ENCODE data around the gene ZBTB18.

DNA sequence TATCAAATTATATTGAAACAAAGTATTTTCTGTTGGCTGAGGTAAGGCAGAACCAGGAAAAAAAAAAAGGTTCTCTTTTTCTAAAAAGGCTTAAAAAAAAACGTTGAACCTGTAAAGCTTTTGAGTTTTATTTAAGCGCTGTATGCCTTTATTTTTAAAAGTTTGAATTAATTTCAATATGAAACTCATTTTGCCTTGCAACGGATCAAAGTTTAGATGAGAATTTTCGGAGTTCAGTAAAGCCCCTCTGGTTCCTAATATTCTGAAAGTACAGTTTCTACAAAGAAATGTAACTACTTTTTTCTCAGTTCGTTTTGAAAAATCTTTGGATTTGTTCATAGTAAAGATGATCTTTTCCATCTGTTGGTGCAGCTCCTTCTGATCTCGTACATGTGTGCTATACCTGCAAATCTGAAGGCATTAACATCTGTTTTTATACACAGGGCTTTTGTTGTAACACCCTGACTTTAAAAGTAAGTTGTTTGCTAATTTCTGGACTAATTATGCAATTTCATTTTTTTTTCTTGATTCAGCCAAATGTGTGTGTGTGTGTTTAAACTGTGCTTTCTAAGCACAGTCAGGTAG is 1.7 kb downstream of the ZBTB18 start:
- TF ChIP-seq, protein P1, sequence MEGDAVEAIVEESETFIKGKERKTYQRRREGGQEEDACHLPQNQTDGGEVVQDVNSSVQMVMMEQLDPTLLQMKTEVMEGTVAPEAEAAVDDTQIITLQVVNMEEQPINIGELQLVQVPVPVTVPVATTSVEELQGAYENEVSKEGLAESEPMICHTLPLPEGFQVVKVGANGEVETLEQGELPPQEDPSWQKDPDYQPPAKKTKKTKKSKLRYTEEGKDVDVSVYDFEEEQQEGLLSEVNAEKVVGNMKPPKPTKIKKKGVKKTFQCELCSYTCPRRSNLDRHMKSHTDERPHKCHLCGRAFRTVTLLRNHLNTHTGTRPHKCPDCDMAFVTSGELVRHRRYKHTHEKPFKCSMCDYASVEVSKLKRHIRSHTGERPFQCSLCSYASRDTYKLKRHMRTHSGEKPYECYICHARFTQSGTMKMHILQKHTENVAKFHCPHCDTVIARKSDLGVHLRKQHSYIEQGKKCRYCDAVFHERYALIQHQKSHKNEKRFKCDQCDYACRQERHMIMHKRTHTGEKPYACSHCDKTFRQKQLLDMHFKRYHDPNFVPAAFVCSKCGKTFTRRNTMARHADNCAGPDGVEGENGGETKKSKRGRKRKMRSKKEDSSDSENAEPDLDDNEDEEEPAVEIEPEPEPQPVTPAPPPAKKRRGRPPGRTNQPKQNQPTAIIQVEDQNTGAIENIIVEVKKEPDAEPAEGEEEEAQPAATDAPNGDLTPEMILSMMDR (IDR thresholded peaks at IDR 0.05; ENCODE audit: insufficient read depth, low read length, poor library complexity, severe bottlenecking) = no peak
- TF ChIP-seq EZH2phosphoT487 (conservative IDR thresholded peaks at IDR 0.05; ENCODE audit: low read length) = no peak
